HG03342 (cell line): Measurements from ENCODE around the gene ACAA1.
"Not testable (repeated sequence)": the region's sequence is repeated elsewhere in the genome, so short reads cannot be mapped to it uniquely, and the experiment has no call there.

Experiments used
- ATAC-seq: cut with Tn5 transposase; IDR thresholded peaks from one replicate; pipeline ENCODE4 v1.9.1; 2021; ENCODE audit warnings: mild to moderate bottlenecking, moderate library complexity; ENCODE audit not compliant: unreplicated experiment

Gene ACAA1

DNA sequence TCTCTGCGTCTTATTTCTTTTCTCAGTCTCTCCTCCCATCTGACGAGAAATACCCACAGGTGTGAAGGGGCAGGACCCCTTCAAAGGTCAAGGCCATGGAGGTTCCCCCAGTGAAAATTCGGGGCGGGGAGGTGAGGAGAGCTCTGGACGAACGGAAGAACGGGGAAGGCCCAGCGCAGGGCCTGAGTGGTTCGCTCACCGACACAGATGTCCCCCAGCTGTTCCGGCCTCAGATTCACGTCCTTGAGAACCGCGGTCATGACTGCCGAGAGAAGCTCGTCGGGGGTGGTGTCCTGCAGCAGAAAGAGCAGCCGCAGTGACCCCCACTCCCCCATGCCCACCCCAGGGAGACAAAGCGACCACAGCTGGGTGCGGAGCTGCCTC, 542 bp downstream of the ACAA1 start:
- ATAC-seq, result no peak

DNA sequence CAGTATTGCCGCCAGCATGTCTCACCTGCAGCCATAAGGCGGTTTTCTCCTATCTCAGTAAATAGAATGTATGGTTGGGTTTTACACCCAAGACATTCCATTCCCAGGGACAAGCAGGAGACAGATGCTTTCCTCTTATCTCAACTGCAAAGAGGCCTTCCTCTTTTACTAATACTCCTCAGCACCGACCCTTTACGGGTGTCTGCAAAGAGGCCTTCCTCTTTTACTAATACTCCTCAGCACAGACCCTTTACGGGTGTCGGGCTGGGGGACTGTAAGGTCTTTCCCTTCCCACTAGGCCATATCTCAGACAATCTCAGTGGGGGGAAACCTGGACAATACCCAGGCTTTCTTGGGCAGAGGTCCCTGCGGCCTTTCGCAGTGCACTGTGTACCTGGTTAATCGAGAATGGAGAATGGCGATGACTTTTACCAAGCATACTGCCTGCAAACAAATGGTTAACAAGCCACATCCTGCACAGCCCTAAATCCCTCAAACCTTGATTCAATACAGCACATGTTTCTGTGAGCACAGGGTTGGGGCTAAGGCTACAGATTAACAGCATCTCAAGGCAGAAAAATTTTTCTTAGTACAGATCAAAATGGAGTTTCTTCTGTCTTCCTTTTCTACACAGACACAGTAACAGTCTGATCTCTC, 1.2 kb downstream of the ACAA1 start:
- not testable (repeated sequence) for ATAC-seq

- ATAC-seq, result not testable (repeated sequence)
Measured at GRCh38 chr3:38134517-38135143, 2.3 kb downstream of the ACAA1 start.

DNA sequence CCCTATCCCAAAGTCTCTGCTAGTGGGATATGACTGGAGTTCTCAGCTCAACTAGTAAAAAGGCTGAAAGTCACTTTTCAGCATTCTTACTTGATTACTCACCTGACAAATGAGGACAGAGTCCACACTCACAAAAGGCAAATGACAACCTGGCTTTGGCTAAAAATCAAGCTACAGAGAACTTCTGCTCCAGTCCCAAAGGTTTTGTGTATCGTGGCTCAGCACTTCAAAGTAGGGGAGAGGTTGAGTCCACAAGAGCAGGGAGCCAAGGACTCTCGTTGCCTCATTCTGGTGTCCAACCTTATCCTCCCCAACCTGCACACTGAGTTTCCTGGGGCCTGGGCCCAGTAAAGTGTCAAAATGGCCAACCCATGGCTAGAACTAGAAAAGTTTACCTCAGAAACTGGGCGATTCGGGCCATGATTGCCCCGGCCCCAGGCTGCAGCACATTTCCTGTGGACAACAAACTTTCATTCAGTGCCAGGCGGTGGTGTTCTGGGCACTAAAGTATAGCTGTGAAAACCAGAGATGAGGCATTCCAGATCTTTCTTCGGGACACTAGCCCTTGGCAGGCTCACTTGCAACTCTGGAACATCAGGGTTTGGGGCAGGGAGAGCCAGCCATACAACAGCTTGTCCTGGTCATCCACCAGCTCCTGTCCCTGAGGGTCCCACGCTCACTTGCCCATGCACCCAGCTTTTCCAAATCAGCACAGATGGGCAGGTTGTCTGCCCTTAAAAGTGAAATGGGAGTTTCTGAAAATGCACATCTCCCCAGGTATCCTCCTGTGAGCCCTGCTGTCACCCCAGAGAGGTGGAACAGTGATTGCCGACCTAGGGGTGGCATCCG, 3.1 kb downstream of the ACAA1 start:
- ATAC-seq, result no peak

GRCh38 chr3:38133209-38133556, 3.7 kb downstream of the ACAA1 start:
- ATAC-seq, result no peak

DNA sequence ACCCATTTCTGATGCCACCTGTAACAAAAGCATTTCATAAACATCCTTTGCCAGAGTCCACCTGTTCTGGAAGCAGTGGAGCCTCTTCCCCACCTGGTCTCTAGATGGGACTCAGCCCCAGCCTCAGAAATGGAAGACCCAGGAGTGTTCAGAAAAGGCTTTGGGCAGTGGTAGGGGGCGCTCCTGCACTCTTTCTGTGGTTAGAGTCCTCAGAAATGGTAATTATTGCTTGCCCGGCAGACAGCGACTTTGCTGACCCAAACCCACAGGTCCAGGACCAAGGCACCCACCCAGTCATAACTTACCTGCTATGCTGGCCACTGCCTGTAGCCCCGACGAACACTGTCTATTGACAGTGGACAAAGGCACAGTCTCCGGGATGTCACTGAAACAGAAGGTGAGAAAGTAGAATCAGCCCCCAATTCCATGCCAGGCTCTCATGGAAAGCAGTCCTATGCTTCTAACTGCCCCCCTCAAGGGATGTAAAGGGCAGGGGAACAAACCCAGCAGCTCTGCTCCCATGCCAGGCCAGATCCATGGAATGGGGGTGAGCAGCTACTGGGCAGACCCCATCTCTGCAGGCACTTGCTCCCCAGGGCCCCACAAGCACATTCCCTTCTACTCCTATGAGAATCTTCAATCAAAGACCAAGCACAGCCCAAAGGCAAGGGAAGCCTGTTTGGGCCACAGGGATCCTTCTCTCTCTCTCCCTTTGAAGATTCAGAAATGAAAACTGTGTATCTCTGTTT, 5.1 kb downstream of the ACAA1 start:
- no peak for ATAC-seq

- no peak for ATAC-seq
Measured at GRCh38 chr3:38130631-38131065, 6.3 kb downstream of the ACAA1 start.

- no peak for ATAC-seq
Measured at GRCh38 chr3:38129058-38129457, 7.9 kb downstream of the ACAA1 start.

DNA sequence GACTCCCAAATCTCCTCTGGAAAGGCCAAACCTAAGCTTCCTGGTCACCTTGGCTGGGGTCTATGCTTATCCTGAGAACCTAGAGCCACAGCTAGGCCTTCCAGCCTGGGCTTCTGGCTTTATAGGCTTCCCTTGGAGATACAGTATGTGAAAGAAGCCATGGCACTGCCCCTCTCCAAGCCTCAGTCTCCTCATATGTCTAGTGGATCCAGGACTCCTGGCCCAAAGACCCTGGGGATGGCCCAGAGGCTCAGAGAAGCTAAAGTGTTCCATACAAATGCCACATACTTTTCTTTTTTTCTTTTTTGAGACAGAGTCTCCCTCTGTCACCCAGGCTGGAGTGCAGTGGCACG, 8.6 kb downstream of the ACAA1 start:
- ATAC-seq, result no peak

DNA sequence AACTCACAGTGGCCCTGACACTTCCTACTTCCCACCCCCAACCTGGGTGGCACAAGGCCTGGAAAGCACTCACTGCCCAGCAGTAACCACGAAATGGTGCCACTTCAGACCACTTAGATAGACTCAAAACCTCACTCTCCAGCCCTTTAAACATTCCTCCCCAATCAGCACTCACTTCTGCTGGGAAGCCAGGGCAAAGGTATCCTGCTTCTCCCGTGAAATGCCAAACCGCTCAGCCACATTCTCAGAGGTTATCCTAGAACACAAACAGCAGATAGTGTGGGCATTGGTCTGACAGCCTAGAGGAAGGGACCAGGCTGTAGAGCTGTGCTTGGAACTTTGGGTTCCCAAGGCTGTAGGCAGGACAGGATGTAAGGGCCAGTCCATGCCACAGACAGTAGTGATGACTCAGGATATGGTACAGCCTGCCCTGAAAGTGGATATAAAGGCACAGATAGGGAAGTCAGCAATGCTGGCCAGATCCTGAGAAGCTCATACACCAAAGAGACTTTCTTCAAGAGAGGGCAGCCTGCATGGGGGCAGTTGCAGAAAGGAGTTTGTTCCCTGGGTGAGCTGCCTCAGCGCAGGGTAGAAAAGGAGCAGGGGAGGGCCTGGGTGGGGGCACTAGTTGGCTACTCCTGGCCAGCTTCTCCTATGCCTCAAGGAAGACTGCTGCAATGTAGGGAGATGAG, 9.2 kb downstream of the ACAA1 start:
- ATAC-seq, result no peak

- no peak for ATAC-seq
Measured at GRCh38 chr3:38126121-38126892, 10.6 kb downstream of the ACAA1 start.

DNA sequence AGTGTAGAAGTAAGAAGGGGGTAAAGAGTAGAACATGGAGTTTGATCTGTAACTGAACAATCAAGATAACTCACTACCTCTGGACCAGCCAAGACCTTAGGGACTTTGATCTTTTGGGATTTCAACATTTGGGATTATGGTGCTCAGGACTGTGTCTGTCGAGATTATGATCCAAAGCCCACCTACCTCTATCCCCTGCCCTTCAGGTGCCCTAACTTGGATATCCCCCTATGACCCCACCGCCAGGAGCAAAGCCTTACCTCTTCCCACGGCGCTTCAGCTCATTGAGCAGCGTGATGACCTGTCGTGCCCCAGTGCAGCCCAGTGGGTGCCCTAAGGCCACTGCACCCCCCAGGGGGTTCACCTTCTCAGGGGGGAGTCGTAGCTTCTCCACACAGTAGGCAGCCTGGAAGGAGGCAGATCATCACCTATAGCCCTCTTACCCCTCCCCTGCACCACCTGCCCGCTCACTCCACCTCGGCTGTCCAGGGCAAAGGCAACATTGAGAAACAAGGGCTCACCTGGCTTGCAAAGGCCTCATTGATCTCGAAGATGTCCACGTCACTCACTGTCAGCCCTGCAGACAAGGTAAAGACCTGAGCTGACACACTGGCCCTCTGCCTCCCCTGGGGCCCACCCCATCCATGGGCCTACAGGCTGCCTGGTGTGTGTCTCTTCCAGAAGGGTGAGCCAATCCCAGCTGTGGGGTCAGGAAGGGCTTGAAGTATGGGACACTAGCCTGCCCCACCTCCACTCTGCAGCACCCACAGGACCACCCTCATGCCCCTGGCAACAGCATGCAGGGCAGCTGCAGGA, 11.4 kb downstream of the ACAA1 start:
- no peak for ATAC-seq

GRCh38 chr3:38124324-38125122, 12.4 kb downstream of the ACAA1 start:
- ATAC-seq, result no peak

- ATAC-seq, result no peak
Measured at GRCh38 chr3:38122712-38123290, 14.1 kb downstream of the ACAA1 start.

DNA sequence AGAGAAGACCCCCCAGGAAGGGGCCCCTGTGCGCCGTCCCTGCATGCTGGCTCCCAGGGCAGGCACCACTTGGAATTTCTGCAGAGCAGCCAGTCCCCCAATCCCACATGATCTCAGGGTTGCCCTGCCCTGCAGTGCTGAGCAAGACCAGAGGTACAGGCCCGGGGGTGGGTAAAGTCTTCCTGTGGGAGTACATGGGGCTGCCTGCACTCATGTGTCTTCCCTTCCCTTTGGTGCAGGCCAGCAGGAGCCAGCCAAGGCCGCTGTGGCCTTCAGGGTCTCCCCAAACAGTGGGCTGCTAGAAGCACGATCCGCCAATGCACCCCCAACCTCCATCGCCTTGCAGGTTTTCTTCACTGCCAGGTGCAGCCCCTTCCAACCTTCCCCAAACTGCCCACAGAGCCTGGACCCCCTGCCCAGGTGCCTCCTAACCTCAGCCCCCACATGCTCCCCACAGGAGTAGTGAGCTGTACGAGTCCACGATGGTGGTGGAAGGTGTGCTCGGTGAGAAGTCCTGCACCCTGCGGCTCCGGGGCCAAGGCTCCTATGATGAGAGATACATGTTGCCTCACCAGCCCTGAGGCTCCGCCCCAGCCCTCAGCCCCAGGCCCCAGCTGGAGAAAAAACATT, 15.0 kb downstream of the ACAA1 start:
- ATAC-seq, result no peak

DNA sequence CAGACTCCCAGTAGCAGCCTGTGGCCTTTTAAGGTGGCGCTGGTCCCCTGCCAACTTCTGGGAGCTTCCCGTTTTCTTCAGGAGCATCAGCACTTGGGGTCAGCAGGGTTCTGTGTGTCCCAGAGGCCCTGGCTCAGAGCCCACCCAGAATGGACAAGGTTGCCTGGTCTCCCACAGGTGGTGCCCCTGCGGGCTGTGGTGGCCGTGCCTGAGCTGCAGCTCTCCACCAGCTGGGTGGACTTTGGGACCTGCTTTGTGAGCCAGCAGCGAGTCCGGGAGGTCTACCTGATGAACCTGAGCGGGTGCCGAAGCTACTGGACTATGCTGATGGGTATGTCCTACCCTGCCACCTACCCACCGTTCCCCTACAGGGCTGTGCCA, 15.5 kb downstream of the ACAA1 start:
- no peak for ATAC-seq

DNA sequence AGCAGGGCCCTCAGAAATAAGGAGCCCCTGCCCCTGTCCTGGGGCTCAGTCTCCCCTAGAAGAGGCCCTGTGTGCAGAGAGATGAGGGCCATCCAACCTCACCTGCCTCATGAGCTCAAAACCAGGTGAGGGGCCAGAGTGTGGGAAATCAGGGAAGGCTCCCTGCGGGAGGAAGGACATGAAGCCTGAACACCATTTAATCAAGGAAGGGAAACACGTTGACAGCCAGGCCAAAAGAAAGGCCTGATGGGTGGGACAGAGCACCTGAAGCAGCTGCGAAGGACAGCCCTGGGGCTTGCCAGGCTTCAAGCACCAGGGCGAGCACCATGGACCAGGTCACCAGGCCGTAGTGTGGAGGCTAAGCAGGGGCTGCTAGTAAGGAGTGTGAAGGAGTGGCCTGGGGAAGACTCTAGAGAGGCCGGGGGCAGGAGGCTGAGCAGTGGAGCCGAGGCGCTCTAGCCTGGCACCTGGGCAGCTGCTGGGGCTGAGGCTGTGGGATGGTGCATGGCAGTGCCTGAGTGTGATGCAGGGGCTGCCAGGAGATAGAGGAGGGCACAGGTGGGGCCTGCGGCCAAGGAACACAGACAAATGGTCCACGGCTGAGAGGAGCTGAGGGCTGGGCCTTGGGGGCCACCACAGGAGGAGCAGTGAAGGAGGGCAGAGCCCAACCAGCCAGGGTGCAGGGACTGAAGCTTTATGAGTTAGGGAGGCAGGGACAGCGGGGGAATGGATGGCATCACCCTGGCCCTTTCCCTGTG, 16.1 kb downstream of the ACAA1 start:
- no peak for ATAC-seq
